Measurements from ENCODE around the gene CELSR1.

- no peak for TF ChIP-seq CTCF (conservative IDR thresholded peaks at IDR 0.05; ENCODE audit: low read depth, low read length)
- no peak for TF ChIP-seq EZH2 (IDR thresholded peaks at IDR 0.05; ENCODE audit: low read length, unreplicated experiment)
Measured at GRCh38 chr22:46504584-46504983, 32.8 kb downstream of the CELSR1 start.

Data from PC-3 (cell line).